Measurements from ENCODE around the gene GRAP2. TPM values are rescaled to one million over a fixed set of nuclear protein-coding genes. Genes with fewer than 3 reads are reported as not detected.
A peak's percentile ranks its signal among the peaks of the same experiment; 100 is the strongest.

Gene GRAP2
- total and polyA plus RNA-seq, 2 donors (not counting 1 experiment from before 2014, with no cell fraction given) = 13.5 to 26.4 TPM

DNA sequence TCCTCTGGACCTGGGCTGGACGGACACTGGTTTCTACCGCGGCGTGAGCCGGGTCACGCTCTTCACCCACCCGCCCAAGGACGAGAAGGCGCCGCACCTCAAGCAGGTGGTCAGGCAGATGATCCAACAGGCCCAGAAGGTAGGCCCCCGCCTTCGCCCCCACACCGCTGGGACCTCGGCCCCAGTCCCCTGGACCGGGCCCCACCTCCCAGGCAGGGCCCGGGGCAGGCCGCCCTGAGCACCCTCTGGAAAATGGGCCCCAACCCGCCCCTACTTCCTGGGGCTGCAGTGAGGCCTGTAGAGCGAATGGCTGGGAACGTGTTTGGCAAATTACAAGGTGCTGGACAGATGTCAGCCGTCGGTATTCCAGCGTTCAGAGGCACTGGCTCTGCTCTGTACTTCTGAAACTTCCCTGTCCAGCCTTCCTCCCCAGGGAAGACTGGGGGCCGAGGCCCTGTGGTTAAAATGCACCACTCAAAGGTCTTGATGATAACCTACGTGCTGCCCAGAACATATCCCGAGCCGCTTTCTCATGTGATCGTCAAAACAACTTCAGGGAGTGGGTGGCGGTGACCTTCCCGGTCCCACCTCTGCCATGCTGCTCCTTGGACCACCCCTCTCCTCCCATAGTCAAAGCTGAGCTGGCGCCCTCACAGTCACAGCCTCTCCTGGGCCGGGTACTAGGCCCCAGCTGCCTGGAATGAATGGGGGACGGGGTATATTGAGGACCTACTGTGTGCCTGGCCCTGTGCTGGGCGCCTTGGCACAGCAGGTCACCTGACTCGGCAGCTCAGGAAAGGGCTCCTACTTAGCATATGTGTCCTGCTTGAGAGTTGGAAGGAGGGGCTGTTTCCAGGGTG lies 94.7 kb downstream of the GRAP2 start:
- peak overlapping the region; percentile 79 for H3K4me2 ChIP-seq (replicated peaks; ENCODE audit: low read depth, low read length, poor library complexity, severe bottlenecking)

More for the DNA sequence above, 94.7 kb downstream of the GRAP2 start:
- intact Hi-C loops (cut with micrococcal nuclease) = no loop called here
- H3K9me3 Mint-ChIP-seq (ENCODE audit: insufficient read depth) = no peaks in the 10 kb centered on the region
- ChIA-PET CTCF (interaction anchor here (3.0 kb wide), 1 partner anchor 29 kb away, joined by 11 read pairs; no protein-coding TSS in a partner anchor), POLR2A (no interaction called here)
- no peak overlapping the region for H3K27ac Mint-ChIP-seq
- no peaks in the 10 kb centered on the region for H3K79me2 ChIP-seq (ENCODE audit: control insufficient read depth, insufficient read depth, low read length)
- peaks cover 0 to 4% (median 0%) of the 10 kb centered on the region in 3 donors for H3K9me3 ChIP-seq (ENCODE audit: control extremely low read depth in 1 of 3, control insufficient read depth in 2 of 3, insufficient read depth in 1 of 3, low read length in 2 of 3)
- peaks cover 7% of the 10 kb centered on the region for H3K4me1 Mint-ChIP-seq
- peaks cover 42% of the 10 kb centered on the region for H3K27me3 Mint-ChIP-seq
- peak overlapping the region in 2 of 5 experiments; percentile 18 to 36 for H3K4me3 ChIP-seq (ENCODE audit: control extremely low read depth in 1 of 5, extremely low read depth in 1 of 5, insufficient read depth in 1 of 5, low read depth in 2 of 5, low read length in 4 of 5)
- H2AFZ ChIP-seq (ENCODE audit: insufficient read depth, low read depth, low read length, poor library complexity, severe bottlenecking) = peak overlapping the region; percentile 60
- H4K20me1 ChIP-seq (ENCODE audit: control insufficient read depth, insufficient read depth, low read length, poor library complexity, severe bottlenecking) = no peaks in the 10 kb centered on the region
- peaks cover 0 to 48% (median 21%) of the 10 kb centered on the region in 4 experiments for H3K27me3 ChIP-seq (replicated peaks in 1 of 4; ENCODE audit: control extremely low read depth in 1 of 4, control insufficient read depth in 3 of 4, insufficient read depth in 4 of 4, low read length in 3 of 4)
- peaks cover 11 to 13% of the 10 kb centered on the region in 2 donors for H3K4me1 ChIP-seq (ENCODE audit: control insufficient read depth in 2 of 2, insufficient read depth in 2 of 2, low read length in 2 of 2)
- H3K36me3 ChIP-seq (replicated peaks in 1 of 2; ENCODE audit: control extremely low read depth in 1 of 2, control insufficient read depth in 1 of 2, extremely low read depth in 1 of 2, insufficient read depth in 2 of 2, low read length in 1 of 2) = no peaks in the 10 kb centered on the region
- peak overlapping the region; percentile 32 for H3K9ac ChIP-seq (ENCODE audit: low read length)
- no peak for TF ChIP-seq EZH2 (IDR thresholded peaks at IDR 0.05; ENCODE audit: borderline replicate concordance, insufficient read depth, low read depth, low read length, poor library complexity, severe bottlenecking)
- TF ChIP-seq, protein P1, sequence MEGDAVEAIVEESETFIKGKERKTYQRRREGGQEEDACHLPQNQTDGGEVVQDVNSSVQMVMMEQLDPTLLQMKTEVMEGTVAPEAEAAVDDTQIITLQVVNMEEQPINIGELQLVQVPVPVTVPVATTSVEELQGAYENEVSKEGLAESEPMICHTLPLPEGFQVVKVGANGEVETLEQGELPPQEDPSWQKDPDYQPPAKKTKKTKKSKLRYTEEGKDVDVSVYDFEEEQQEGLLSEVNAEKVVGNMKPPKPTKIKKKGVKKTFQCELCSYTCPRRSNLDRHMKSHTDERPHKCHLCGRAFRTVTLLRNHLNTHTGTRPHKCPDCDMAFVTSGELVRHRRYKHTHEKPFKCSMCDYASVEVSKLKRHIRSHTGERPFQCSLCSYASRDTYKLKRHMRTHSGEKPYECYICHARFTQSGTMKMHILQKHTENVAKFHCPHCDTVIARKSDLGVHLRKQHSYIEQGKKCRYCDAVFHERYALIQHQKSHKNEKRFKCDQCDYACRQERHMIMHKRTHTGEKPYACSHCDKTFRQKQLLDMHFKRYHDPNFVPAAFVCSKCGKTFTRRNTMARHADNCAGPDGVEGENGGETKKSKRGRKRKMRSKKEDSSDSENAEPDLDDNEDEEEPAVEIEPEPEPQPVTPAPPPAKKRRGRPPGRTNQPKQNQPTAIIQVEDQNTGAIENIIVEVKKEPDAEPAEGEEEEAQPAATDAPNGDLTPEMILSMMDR (IDR thresholded peaks at IDR 0.05) = no peak
- H3K27ac ChIP-seq (ENCODE audit: low read length in 2 of 2) = no peak overlapping the region
- DNase-seq (no peak), ATAC-seq (ENCODE audit: low read depth) (no peak)
- WGBS (ENCODE audit: insufficient coverage) = 61% methylated on average over 34 of the region's 35 CpGs
- peak overlapping the region; percentile 48 for H3K4me3 Mint-ChIP-seq
